Measurements from ENCODE around the gene WFDC1.
"Not testable (repeated sequence)": the region's sequence is repeated elsewhere in the genome, so short reads cannot be mapped to it uniquely, and the experiment has no call there.

WFDC1 gene

DNA sequence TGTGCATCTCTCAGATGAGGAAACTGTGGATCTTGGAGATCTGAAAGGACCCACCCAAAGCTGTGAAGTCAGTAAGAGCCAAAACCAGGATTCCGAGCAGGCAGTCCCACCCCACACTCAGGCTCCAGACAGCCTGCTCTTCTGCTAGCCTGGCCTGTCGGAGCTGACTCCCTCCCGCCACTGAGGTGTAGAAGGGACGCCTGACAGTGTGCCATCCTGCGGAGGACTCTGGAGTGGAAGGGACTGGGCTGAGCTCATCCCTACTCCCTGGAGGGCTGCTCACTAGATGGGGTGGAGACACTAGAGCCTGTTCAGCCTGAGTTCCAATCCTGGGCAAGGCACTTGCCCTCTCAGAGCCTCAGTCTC lies 36.0 kb downstream of the WFDC1 start:
- DNase-seq = no peak

- DNase-seq = no peak
Measured at GRCh38 chr16:84331998-84332780, 37.5 kb downstream of the WFDC1 start.

- DNase-seq = no peak
Measured at GRCh38 chr16:84332975-84333684, 38.5 kb downstream of the WFDC1 start.

GRCh38 chr16:84334058-84334457 lies 39.4 kb downstream of the WFDC1 start:
- no peak for DNase-seq

GRCh38 chr16:84334482-84334881 lies 39.8 kb downstream of the WFDC1 start:
- no peak for DNase-seq

DNA sequence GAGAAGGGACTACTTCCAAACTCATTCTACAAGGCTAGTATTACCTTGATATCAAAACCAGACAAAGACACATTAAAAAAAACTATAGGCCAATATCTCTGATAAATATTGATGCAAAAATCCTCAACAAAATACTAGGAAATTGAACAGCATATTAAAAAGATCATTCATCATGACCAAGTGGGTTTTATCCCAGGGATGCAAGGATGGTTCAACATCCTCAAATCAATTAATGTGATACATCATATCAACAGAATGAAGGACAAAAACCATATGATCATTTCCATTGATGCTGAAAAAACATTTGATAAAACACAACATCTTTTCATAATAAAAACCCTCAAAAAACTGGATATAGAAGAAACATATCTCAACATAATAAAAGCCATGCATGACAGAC lies 42.6 kb downstream of the WFDC1 start:
- DNase-seq = not testable (repeated sequence)

DNA sequence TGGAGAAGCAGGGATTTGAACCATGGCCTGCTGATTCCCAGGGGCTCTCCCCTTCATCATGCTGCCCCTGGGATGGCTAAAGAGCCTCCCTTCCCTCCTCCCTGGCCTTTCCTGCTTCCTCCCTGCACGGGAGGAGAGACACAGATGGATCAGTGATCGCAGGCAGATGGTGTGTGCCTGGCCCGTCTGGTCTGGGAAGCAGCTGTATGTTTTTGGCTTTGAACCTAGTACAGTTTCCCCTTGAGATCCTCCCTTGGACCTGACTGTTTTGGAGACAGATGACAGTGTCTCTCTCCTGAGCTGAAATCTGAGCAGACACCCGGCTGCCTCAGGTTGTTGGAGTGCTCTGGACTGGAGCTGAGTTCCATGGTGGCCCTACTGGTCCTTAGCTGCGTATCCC lies 44.6 kb downstream of the WFDC1 start:
- no peak for DNase-seq

- DNase-seq = no peak
Measured at GRCh38 chr16:84339766-84340165, 45.1 kb downstream of the WFDC1 start.

GRCh38 chr16:84340325-84341040 lies 45.8 kb downstream of the WFDC1 start:
- DNase-seq = no peak

DNA sequence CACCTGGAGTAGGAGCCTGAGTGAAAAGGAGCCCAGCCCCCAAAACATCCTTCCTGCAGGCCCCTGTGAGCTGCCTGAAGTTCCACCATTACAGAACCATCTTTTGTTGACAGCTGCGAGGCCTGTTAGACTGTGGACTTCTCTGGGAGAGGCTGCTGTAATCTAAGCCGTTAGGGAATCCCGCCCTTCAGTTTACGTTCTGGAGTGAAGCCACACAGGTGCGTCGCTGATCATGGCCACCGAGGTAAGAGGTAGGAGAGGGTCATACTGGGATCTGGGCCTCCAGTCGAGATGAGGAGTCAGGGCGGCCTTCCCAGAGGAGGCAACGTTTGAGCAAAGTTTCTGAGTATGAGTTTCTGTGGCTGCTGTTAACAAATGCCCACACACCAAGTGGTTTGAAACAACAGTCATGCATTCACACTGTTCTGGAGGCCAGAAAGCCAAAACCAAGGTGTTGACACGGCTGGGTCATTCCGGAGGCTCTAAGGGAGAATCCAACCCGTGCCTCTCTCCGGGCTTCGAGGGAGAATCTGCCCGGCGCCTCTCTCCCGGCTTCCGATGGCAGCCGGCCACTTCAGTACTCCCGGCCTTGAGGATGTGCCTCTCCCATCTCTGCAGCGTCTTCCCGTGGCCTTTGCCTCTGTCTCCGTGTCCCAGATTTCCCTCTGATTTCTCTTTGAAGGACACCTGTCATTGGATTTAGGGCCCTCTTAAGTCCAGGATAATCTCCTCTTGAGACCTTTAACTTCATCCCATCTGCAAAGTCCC lies 47.0 kb downstream of the WFDC1 start:
- DNase-seq = no peak

- not testable (repeated sequence) for DNase-seq
Measured at GRCh38 chr16:84343800-84344199, 49.1 kb downstream of the WFDC1 start.

GRCh38 chr16:84344781-84345180 lies 50.1 kb downstream of the WFDC1 start:
- DNase-seq = no peak

DNA sequence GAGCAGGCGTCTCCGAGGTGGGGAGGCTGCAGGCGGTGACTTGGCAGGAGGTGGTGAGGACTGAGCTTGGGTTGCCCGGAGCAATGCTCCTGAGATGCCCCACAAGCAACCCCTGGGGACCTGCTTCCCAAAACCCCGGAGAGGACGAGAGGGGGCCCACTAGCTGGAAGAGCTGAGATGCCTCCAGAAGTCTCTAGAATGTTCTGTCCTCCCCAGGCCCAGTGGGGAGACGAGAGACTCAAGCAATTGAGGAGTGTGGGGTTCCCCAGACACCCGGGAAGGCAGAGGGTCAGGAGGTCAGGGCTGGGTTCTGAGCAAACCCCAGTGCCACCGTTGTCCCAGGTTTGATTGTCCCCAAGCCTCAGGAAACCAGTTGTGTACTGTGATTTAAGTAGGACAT lies 52.5 kb downstream of the WFDC1 start:
- DNase-seq = no peak

DNA sequence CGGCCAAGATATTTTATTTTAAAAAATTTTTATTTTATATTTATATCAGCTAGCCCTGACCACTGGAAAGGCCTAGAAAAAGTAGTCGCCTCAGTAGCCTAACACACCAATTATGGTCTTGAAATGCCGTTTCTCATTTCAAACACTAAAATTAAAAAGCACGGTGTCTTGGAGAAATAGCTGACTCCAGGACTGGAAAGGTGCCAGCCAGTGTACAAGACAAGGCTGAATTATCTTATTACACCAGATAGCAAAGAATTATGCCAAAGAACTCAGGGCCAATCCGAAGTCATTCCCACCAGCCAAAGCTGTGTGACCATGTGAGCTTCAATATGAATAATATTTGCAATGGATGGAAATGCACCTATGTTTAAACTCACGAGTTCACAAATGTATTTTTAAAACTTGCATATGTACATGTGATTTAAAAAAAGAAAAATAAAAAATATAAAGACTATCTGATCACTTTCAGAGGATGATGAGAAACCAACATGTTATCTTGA lies 53.8 kb downstream of the WFDC1 start:
- DNase-seq = no peak

DNA sequence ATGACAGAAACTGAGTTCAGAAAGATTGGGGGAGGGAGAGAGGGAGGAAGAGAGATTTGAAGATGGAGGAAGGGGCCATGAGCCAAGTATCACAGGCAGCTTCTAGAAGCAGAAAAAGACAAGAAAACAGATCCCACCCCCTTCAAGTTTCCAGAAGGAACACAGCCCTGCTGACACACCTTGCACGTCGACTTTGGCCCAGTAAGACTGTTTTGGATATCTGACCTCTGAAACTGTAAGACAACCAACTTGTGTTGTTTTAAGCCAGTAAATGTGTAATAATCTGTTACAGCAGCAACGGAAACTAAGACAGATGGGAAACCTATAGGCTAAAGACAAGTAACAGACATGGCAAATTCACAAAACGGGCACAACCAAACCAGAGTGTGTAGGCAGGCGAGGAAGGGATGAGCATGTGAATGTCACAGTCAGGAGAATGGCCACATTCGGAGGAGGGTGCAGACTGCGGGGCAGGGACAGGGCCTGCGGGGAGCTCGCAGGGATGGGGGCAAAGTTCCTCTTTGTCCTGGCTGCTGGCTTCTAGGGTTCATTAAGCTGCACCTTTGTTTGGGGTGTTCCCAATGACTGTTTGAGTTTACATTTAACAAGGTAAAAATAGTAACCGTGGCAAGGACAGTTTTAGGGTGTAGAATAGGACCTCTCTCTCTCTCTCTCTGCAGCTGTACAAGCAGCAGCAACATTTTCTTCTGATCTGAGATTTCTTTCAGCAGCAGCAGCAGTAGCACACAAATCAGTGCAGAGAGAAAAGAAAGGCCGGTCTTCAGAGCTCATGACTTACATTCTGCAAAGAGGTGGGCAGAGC lies 55.4 kb downstream of the WFDC1 start:
- DNase-seq = no peak

DNA sequence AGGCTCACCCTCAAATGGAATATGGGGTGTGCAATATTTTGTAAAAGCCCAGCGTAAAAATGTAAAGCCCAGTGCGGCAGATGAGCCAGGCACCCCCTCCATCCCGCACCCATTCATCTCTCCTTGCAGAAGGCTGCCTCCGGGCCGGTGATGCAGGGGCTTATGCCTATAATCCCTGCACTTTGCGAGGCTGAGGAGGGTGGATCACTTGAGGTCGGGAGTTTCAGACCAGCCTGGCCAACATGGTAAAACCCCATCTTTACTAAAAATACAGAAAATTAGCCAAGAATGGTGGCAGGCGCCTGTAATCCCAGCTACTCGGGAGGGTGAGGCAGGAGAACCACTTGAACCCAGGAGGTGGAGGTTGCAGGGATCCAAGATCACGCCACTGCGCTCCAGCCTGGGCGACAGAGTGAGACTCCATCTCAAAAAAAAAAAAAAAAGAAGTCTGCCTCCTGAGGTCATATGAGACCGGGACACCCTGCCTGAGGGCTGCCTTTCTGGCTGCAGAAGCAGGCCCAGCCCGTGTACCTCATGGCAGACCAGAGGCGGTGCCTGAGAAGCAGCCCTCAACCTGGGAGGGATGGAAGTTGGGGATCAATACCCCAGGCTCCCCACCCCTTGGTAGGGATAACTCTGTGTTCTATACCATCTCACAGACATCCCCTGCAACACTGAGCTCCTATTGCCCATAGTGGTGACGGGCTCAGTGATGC lies 56.2 kb downstream of the WFDC1 start:
- no peak for DNase-seq

- no peak for DNase-seq
Measured at GRCh38 chr16:84351630-84352029, 57.0 kb downstream of the WFDC1 start.

DNA sequence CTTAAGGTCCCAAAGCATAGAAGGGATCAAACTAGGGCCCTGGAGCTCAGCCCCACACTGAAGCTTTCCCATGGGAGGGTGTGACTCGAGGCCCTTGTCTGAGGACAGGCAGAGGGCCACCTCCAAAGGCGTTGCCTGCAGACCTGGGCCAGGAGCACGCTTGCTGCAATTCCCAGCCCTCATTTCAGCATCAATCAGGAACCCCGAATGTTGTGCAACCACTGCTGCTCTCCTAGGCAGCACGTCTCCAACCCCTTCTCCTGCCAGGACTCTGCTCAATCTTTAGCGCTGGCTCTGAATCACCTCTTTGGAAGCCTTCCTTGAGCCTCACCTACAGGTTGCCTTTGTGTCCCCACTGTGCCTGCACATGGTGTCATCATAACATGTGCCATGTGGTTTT lies 59.6 kb downstream of the WFDC1 start:
- no peak for DNase-seq

DNA sequence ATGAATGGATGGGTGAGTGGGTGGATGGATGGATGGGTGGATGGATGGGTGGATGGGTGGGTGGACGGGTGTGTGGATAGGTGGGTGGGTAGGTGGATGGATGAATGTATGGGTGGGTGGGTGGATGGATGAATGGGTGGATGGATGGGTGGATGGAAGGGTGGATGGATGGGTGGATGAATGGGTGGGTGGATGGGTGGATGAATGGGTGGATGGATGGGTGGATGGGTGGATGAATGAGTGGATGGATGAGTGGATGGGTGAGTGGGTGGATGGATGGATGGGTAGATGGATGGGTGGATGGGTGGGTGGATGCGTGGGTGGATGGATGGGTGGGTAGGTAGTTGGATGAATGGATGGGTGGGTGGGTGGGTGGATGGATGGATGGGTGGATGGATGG lies 60.5 kb downstream of the WFDC1 start:
- DNase-seq = no peak

GRCh38 chr16:84356176-84356575 lies 61.5 kb downstream of the WFDC1 start:
- DNase-seq = no peak

DNA sequence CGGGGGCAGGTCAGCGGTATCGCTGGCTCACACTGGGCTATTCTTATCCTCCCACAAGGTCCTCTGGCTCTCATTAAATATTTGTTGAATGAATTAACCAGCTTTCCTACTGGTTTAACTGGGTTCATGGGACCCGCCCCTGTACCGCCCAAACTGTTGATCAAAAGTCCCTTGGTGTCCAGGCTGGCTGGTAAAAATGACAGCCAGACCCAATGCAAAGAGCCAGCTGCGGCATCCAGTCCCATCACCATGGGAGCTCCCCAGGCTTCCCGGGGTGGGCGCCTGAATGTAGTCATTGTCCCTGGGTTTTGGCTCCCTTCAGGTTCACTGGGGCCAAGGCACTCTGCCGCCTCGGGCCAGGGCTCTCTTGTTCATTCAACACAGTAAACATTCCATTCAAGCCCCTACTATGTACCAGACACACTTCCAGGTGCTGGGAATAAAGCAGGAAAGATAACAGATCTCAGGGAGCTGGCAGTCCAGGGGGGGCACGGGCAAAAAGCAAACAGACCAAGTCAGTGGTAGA lies 62.0 kb downstream of the WFDC1 start:
- no peak for DNase-seq
